ENCODE results near the gene LRRC75A. TPM values are rescaled to one million over a fixed set of nuclear protein-coding genes. Genes with fewer than 3 reads are reported as not detected.

Gene LRRC75A
- total and polyA plus RNA-seq, 2 of the 13 experiments (the other 11 are each of a cell fraction or from before 2014, with no cell fraction given) = 0.03 TPM; not detected in 1

DNA sequence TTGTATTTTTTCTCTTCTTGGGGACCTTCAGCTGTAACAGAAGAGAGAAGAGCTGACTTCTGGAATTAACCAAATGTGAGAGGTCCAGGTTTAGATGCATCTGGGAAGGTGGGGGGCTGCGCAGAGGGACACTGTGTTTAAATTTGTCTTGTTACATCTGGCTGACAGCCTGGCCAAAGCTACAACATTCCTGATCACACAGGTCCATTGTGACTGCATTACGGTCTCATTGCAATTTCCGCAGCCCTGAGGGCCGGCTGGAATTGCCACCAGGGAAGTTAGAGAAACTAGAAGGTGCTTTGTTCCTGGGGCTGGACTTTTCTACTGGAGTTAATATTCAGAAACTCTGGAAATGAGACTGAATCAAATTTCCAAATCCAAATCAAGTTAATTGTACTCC lies 37.9 kb upstream of the LRRC75A start (continued):
- TF ChIP-seq, protein P1, sequence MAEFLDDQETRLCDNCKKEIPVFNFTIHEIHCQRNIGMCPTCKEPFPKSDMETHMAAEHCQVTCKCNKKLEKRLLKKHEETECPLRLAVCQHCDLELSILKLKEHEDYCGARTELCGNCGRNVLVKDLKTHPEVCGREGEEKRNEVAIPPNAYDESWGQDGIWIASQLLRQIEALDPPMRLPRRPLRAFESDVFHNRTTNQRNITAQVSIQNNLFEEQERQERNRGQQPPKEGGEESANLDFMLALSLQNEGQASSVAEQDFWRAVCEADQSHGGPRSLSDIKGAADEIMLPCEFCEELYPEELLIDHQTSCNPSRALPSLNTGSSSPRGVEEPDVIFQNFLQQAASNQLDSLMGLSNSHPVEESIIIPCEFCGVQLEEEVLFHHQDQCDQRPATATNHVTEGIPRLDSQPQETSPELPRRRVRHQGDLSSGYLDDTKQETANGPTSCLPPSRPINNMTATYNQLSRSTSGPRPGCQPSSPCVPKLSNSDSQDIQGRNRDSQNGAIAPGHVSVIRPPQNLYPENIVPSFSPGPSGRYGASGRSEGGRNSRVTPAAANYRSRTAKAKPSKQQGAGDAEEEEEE (CRISPR knock-in tag; IDR thresholded peaks at IDR 0.05; ENCODE audit: borderline replicate concordance) = no peak
- TF ChIP-seq CAMTA2 (CRISPR knock-in tag; IDR thresholded peaks at IDR 0.05; ENCODE audit: borderline replicate concordance) (no peak), AGO2 (optimal IDR thresholded peaks at IDR 0.05; ENCODE audit: low read depth, low read length) (no peak), ARID2 (CRISPR knock-in tag; IDR thresholded peaks at IDR 0.05; ENCODE audit: borderline replicate concordance) (no peak), ZNF44 (CRISPR knock-in tag; IDR thresholded peaks at IDR 0.05) (no peak), SNAPC2 (CRISPR knock-in tag; IDR thresholded peaks at IDR 0.05) (no peak), NKX3-1 (CRISPR knock-in tag; IDR thresholded peaks at IDR 0.05) (no peak)

DNA sequence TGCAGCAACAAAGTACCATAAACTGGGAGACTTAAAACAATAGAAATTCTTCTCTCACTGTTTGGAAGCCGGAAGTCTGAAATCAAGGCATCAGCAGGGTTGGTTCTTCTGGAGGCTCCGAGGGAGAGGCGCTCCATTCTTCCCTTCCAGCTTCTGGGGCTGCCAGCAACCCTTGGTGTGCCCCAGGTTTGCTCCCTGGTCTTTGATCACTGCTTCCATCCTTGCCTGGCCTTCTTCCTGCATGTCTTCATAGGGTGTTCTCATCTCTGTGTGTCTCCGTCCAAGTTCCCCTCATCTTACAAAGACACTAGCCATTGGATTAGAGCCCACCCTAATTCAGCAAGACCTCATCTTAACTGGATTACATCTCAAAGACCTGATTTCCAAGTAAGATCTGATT lies 35.3 kb upstream of the LRRC75A start:
- WGBS (ENCODE audit: low lambda C conversion rate) = 18% methylated on average over 4 of the region's 4 CpGs
- in situ Hi-C loops (cut with HindIII; ENCODE audit: extremely low pct_ligation_motif_present, low pct_unique_long_range_greater_than_20kb) = loop anchor here (10.0 kb wide), 1 partner anchor 162 kb away; no protein-coding TSS in a partner anchor
- Histone ChIP-seq H2AFZ (ENCODE audit: low read length) (no peak overlapping the region), H3K9me3 (ENCODE audit: low read length) (no peaks in the 10 kb centered on the region), H3K36me3 (replicated peaks in 1 of 2; ENCODE audit: control insufficient read depth in 1 of 2, insufficient read depth in 2 of 2, low read length in 2 of 2) (no peaks in the 10 kb centered on the region), H3K4me3 (replicated peaks in 1 of 3; ENCODE audit: insufficient read depth in 1 of 3, low read depth in 2 of 3, low read length in 3 of 3) (no peak overlapping the region), H3K27me3 (ENCODE audit: control insufficient read depth in 1 of 2, insufficient read depth in 2 of 2, low read length in 2 of 2) (peaks cover 0 to 26% of the 10 kb centered on the region in 2 experiments; a peak in 3 of 5 replicates), H3K9ac (ENCODE audit: insufficient read depth, low read depth, low read length) (no peak overlapping the region), H3K79me2 (ENCODE audit: insufficient read depth, low read length) (no peaks in the 10 kb centered on the region), H3K27ac (ENCODE audit: extremely low read length, insufficient read depth, low read length) (no peak overlapping the region), H3K4me2 (ENCODE audit: low read depth, low read length) (no peak overlapping the region), H4K20me1 (ENCODE audit: insufficient read depth, low read length) (no peaks in the 10 kb centered on the region), H3K4me1 (ENCODE audit: insufficient read depth, low read length) (peaks cover 5% of the 10 kb centered on the region; the same call in 1 of the 2 replicates)
- ATAC-seq (no peak), DNase-seq (ENCODE audit: low spot score) (no peak), FAIRE-seq (no peak)
- CTCF ChIA-PET (ENCODE audit: low intra/inter-chr PET ratio, low total read pairs) = no interaction called here
- POLR2A ChIA-PET = no interaction called here
- intact Hi-C loops (cut with micrococcal nuclease; ENCODE audit: unreplicated experiment) = no loop called here
- BruUV-seq (replicated peaks) = no TSS peak
- TF ChIP-seq ZNF564 (CRISPR knock-in tag; IDR thresholded peaks at IDR 0.05) = no peak
- TF ChIP-seq, protein P2, sequence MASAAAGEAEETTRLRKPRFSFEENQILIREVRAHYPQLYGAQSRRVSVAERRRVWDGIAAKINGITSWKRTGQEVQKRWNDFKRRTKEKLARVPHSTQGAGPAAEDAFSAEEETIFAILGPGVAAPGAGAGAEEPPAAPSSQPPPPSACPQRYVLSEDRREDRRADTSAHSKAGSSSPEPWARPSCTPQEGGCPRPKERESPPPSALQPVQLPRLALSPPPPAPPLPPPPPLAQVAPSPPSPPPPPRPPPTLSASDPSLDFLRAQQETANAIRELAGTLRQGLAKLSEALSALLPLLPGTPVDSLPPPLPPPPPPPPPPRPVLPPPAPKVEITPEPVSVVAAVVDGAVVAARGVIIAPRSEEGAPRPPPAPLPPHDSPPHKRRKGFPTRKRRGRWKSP (CRISPR knock-in tag; IDR thresholded peaks at IDR 0.05) = no peak
- no peak for TF ChIP-seq RARG (CRISPR knock-in tag; IDR thresholded peaks at IDR 0.05; ENCODE audit: low read depth)
- no peak for TF ChIP-seq AGO1 (IDR thresholded peaks at IDR 0.05; ENCODE audit: low read depth, low read length, poor library complexity, severe bottlenecking)
- no peak for TF ChIP-seq ZNF562 (CRISPR knock-in tag; IDR thresholded peaks at IDR 0.05; ENCODE audit: borderline replicate concordance)
- TF ChIP-seq, protein P3, sequence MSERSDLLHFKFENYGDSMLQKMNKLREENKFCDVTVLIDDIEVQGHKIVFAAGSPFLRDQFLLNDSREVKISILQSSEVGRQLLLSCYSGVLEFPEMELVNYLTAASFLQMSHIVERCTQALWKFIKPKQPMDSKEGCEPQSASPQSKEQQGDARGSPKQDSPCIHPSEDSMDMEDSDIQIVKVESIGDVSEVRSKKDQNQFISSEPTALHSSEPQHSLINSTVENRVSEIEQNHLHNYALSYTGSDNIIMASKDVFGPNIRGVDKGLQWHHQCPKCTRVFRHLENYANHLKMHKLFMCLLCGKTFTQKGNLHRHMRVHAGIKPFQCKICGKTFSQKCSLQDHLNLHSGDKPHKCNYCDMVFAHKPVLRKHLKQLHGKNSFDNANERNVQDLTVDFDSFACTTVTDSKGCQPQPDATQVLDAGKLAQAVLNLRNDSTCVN (CRISPR knock-in tag; IDR thresholded peaks at IDR 0.05; ENCODE audit: borderline replicate concordance) = no peak
- no peak for TF ChIP-seq SUZ12 (IDR thresholded peaks at IDR 0.05; ENCODE audit: low read depth, low read length)
- no peak for TF ChIP-seq NFIC (IDR thresholded peaks at IDR 0.05; ENCODE audit: low read length)
- TF ChIP-seq, protein P4, sequence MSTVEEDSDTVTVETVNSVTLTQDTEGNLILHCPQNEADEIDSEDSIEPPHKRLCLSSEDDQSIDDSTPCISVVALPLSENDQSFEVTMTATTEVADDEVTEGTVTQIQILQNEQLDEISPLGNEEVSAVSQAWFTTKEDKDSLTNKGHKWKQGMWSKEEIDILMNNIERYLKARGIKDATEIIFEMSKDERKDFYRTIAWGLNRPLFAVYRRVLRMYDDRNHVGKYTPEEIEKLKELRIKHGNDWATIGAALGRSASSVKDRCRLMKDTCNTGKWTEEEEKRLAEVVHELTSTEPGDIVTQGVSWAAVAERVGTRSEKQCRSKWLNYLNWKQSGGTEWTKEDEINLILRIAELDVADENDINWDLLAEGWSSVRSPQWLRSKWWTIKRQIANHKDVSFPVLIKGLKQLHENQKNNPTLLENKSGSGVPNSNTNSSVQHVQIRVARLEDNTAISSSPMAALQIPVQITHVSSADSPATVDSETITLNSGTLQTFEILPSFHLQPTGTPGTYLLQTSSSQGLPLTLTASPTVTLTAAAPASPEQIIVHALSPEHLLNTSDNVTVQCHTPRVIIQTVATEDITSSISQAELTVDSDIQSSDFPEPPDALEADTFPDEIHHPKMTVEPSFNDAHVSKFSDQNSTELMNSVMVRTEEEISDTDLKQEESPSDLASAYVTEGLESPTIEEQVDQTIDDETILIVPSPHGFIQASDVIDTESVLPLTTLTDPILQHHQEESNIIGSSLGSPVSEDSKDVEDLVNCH (CRISPR knock-in tag; IDR thresholded peaks at IDR 0.05) = no peak
- TF ChIP-seq CAMTA2 (CRISPR knock-in tag; IDR thresholded peaks at IDR 0.05; ENCODE audit: borderline replicate concordance) = no peak
- no peak for TF ChIP-seq HDAC1 (CRISPR knock-in tag; IDR thresholded peaks at IDR 0.05)
- TF ChIP-seq ZFP37 (CRISPR knock-in tag; IDR thresholded peaks at IDR 0.05; ENCODE audit: borderline replicate concordance) = no peak
